Endometrial microvascular endothelial cells (primary cell): ENCODE measurements around the gene CEP78. TPM values are rescaled to one million over a fixed set of nuclear protein-coding genes. Genes with fewer than 3 reads are reported as not detected.

Experiments
- in situ Hi-C: cut with HindIII; loops from 2 replicates; pipeline ENCODE4 v1.10.0; 2017; ENCODE audit warnings: low sequenced_read_pairs, low pct_unique_long_range_greater_than_20kb; ENCODE audit errors: inconsistent ontology term
- total RNA-seq: library from RNA; depleted of rRNA; stranded (reverse); fragments of >200 nt; gene quantifications from one replicate; pipeline ENCODE4 v1.2.3, GENCODE V29; 2015; ENCODE audit errors: inconsistent ontology term

The CEP78 gene
- total RNA-seq, 1 donor from 2014 or later, result 32.9 TPM

GRCh38 chr9:78324068-78324650 lies 88.3 kb downstream of the CEP78 start:
- in situ Hi-C loops, result no loop called here

- in situ Hi-C loops, result no loop called here
These were observed 88.8 kb downstream of the CEP78 start for GRCh38 chr9:78324682-78325081.

GRCh38 chr9:78325343-78325742 lies 89.5 kb downstream of the CEP78 start:
- in situ Hi-C loops, result no loop called here

- in situ Hi-C loops, result no loop called here
These were observed 90.0 kb downstream of the CEP78 start for GRCh38 chr9:78325846-78326360.

GRCh38 chr9:78326564-78326963 lies 90.7 kb downstream of the CEP78 start:
- in situ Hi-C loops, result no loop called here

Other genes starting within 250 kb of the CEP78 start
- gene GNAQ, start 204.3 kb upstream of the CEP78 start, total RNA-seq, result 28.4 TPM
- gene PSAT1, start 61.0 kb downstream of the CEP78 start, total RNA-seq, result 47.4 TPM